HepG2 (cell line): ENCODE results near the gene C20orf144. TPM values are rescaled to one million over a fixed set of nuclear protein-coding genes. Genes with fewer than 3 reads are reported as not detected.
A peak's percentile ranks its signal among the peaks of the same experiment; 100 is the strongest.

Experiments
- GATAD1 ChIP-seq: IDR thresholded peaks from 2 replicates; pipeline ENCODE4 v1.6.1; 2016; ENCODE audit warnings: missing genetic modification reagents, missing compliant biosample characterization
- KAT2B ChIP-seq: fragments of 150-350 bp; IDR thresholded peaks from 2 replicates; pipeline ENCODE4 v1.6.1; 2014; ENCODE audit warnings: low read depth, low read length, borderline replicate concordance
- MED8 ChIP-seq: sonication (generic); formaldehyde crosslinking; IDR thresholded peaks from 2 replicates; pipeline ENCODE4 v1.8.1; 2023; ENCODE audit warnings: mild to moderate bottlenecking, missing genetic modification reagents; ENCODE audit not compliant: insufficient replicate concordance
- NRL ChIP-seq: sonication (generic); formaldehyde crosslinking; IDR thresholded peaks from 2 replicates; pipeline ENCODE4 v1.5.0; 2020; ENCODE audit warnings: missing genetic modification reagents, mild to moderate bottlenecking, moderate library complexity, borderline replicate concordance
- RNF2 ChIP-seq: fragments of 450-650 bp; conservative IDR thresholded peaks from 2 replicates; pipeline ENCODE4 v1.6.1; 2016; ENCODE audit warnings: low read depth
- SMC3 ChIP-seq: IDR thresholded peaks from 2 replicates; pipeline ENCODE4 v1.6.1; 2011; ENCODE audit warnings: low read length, improper control_type of control experiment
- ZFYVE20 ChIP-seq: sonication (generic); formaldehyde crosslinking; IDR thresholded peaks from 2 replicates; pipeline ENCODE4 v1.8.0; 2023; ENCODE audit warnings: low read depth, mild to moderate bottlenecking, moderate library complexity, missing genetic modification reagents, borderline replicate concordance
- ZNF792 ChIP-seq: IDR thresholded peaks from 2 replicates; pipeline ENCODE4 v1.6.1; 2016
- polyA plus RNA-seq, 8 experiments: library from polyadenylated mRNA; depleted of rRNA in 3 of 8; stranded (reverse) in 7 of 8; unstranded in 1 of 8; fragments of >200 nt; fragmentation: Illumina TruSeq in 4 of 8; extraction: Trizol in 4 of 8; gene quantifications; 2 replicates each; pipeline versions ENCODE4 v1.2.1 to v1.2.3, GENCODE V29; 2011 to 2016; ENCODE audit warnings: low read depth in 4 of 8, missing spikeins in 1 of 8, mixed read lengths in 1 of 8; ENCODE audit not compliant: insufficient read depth in 1 of 8
- total RNA-seq, 5 experiments: library from RNA; depleted of rRNA; stranded (reverse); fragments of >200 nt; fragmentation: Illumina TruSeq; extraction: Trizol; gene quantifications; 2 replicates each; pipeline ENCODE4 v1.2.3, GENCODE V29; 2016; ENCODE audit warnings: low read depth in 1 of 5
- TF ChIP-seq, protein P1 (sequence below): sonication (generic); formaldehyde crosslinking; conservative IDR thresholded peaks from 2 replicates; pipeline ENCODE4 v1.4.0; 2020; ENCODE audit warnings: missing genetic modification reagents
- TF ChIP-seq, protein P2 (sequence below): sonication (generic); formaldehyde crosslinking; conservative IDR thresholded peaks from 2 replicates; pipeline ENCODE4 v1.4.0; 2020; ENCODE audit warnings: missing genetic modification reagents
- TF ChIP-seq, protein P3 (sequence below): sonication (generic); formaldehyde crosslinking; IDR thresholded peaks from 2 replicates; pipeline ENCODE4 v1.4.0; 2020; ENCODE audit warnings: missing genetic modification reagents, borderline replicate concordance

Gene C20orf144
- total and polyA plus RNA-seq, 2 of the 13 experiments (the other 11 are each of a cell fraction or from before 2014, with no cell fraction given): 0.09 to 0.16 TPM

DNA sequence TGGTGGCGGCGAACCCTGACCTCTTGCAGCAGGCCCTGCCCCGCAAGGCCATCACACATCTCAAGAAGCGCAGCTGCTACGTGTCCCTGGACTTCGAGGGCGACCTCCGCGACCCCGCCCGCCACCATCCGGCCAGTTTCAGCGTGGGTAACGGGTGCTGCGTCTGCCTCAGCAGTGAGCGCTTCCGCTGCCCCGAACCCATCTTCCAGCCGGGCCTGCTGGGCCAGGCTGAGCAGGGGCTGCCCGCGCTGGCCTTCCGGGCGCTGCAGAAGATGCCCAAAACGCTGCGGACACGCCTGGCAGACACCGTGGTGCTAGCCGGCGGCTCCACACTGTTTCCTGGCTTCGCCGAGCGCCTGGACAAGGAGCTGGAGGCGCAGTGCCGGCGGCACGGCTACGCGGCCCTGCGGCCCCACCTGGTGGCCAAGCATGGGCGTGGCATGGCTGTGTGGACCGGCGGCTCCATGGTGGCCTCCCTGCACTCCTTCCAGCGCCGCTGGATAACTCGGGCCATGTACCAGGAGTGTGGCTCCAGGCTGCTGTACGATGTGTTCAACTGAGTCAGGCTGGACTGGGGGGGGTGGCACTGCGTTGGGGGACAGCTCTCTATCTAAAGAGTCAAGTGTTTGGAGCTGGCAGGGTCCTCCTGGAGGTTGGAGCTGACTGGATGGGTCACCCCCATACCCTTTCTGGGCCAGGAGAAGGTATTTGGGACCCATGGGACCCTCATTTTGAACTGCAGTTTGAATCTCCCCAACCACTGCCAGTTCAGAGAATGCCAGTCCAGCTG, 5.7 kb downstream of the C20orf144 start (continued):
- TF ChIP-seq NRL (CRISPR knock-in tag): peak; percentile 64; the same call in 1 of the 2 replicates
- TF ChIP-seq, protein P1, sequence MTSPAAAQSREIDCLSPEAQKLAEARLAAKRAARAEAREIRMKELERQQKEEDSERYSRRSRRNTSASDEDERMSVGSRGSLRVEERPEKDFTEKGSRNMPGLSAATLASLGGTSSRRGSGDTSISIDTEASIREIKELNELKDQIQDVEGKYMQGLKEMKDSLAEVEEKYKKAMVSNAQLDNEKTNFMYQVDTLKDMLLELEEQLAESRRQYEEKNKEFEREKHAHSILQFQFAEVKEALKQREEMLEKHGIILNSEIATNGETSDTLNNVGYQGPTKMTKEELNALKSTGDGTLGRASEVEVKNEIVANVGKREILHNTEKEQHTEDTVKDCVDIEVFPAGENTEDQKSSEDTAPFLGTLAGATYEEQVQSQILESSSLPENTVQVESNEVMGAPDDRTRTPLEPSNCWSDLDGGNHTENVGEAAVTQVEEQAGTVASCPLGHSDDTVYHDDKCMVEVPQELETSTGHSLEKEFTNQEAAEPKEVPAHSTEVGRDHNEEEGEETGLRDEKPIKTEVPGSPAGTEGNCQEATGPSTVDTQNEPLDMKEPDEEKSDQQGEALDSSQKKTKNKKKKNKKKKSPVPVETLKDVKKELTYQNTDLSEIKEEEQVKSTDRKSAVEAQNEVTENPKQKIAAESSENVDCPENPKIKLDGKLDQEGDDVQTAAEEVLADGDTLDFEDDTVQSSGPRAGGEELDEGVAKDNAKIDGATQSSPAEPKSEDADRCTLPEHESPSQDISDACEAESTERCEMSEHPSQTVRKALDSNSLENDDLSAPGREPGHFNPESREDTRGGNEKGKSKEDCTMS (CRISPR knock-in tag): no peak
- no peak for TF ChIP-seq KAT2B
- no peak for TF ChIP-seq ZNF792
- peak; percentile 38; the same call in 1 of the 2 replicates for TF ChIP-seq SMC3
- TF ChIP-seq, protein P2, sequence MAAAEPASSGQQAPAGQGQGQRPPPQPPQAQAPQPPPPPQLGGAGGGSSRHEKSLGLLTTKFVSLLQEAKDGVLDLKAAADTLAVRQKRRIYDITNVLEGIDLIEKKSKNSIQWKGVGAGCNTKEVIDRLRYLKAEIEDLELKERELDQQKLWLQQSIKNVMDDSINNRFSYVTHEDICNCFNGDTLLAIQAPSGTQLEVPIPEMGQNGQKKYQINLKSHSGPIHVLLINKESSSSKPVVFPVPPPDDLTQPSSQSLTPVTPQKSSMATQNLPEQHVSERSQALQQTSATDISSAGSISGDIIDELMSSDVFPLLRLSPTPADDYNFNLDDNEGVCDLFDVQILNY: no peak
- no peak for TF ChIP-seq MED8 (CRISPR knock-in tag)
- TF ChIP-seq RNF2: no peak
- TF ChIP-seq, protein P3, sequence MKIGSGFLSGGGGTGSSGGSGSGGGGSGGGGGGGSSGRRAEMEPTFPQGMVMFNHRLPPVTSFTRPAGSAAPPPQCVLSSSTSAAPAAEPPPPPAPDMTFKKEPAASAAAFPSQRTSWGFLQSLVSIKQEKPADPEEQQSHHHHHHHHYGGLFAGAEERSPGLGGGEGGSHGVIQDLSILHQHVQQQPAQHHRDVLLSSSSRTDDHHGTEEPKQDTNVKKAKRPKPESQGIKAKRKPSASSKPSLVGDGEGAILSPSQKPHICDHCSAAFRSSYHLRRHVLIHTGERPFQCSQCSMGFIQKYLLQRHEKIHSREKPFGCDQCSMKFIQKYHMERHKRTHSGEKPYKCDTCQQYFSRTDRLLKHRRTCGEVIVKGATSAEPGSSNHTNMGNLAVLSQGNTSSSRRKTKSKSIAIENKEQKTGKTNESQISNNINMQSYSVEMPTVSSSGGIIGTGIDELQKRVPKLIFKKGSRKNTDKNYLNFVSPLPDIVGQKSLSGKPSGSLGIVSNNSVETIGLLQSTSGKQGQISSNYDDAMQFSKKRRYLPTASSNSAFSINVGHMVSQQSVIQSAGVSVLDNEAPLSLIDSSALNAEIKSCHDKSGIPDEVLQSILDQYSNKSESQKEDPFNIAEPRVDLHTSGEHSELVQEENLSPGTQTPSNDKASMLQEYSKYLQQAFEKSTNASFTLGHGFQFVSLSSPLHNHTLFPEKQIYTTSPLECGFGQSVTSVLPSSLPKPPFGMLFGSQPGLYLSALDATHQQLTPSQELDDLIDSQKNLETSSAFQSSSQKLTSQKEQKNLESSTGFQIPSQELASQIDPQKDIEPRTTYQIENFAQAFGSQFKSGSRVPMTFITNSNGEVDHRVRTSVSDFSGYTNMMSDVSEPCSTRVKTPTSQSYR (CRISPR knock-in tag): no peak
- 0 out of 2 replicates have a peak, but pooled peaks have one; percentile 14 for TF ChIP-seq GATAD1 (CRISPR knock-in tag)
- peak; percentile 64; the same call in 1 of the 2 replicates for TF ChIP-seq ZFYVE20
